SU-DHL-6 (cell line): ENCODE results near the gene GNAS.

ENCODE experiments used
- EZH2phosphoT487 ChIP-seq: fragments of 200-600 bp; sonication (generic), shearing (Covaris generic); conservative IDR thresholded peaks from 2 replicates; pipeline ENCODE4 v1.6.1; 2018; ENCODE audit warnings: mild to moderate bottlenecking, antibody characterized with exemption, low read length, moderate library complexity, mixed read lengths
- TF ChIP-seq, protein P1 (sequence below): fragments of 200-600 bp; sonication (generic); IDR thresholded peaks from one replicate; pipeline ENCODE4 v1.5.1; 2017; ENCODE audit warnings: antibody characterized with exemption, mild to moderate bottlenecking, low read length, moderate library complexity; ENCODE audit not compliant: insufficient read depth, poor library complexity, severe bottlenecking

DNA sequence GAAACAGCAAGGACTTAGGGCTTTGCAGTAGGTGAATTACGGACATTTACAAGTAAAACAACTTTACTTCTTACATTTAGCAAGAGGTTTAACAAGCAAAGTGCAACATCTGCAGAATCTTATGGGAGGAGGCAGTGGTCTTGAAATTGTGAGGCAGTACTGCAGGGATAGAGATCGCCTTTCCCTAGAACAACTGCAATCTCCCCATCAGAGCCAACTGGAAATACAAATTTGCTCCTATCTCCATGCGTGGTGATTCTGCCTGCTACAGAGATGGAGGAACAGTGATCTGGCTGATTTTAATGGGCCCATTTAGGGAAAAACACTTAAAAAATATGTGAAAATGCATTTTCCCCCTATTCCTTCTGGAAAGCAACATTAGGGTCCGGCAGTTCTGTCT is 25.9 kb downstream of the GNAS start:
- TF ChIP-seq, protein P1, sequence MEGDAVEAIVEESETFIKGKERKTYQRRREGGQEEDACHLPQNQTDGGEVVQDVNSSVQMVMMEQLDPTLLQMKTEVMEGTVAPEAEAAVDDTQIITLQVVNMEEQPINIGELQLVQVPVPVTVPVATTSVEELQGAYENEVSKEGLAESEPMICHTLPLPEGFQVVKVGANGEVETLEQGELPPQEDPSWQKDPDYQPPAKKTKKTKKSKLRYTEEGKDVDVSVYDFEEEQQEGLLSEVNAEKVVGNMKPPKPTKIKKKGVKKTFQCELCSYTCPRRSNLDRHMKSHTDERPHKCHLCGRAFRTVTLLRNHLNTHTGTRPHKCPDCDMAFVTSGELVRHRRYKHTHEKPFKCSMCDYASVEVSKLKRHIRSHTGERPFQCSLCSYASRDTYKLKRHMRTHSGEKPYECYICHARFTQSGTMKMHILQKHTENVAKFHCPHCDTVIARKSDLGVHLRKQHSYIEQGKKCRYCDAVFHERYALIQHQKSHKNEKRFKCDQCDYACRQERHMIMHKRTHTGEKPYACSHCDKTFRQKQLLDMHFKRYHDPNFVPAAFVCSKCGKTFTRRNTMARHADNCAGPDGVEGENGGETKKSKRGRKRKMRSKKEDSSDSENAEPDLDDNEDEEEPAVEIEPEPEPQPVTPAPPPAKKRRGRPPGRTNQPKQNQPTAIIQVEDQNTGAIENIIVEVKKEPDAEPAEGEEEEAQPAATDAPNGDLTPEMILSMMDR = no peak
- TF ChIP-seq EZH2phosphoT487 = no peak
